ENCODE data around the gene MCF2L. TPM values are rescaled to one million over a fixed set of nuclear protein-coding genes. Genes with fewer than 3 reads are reported as not detected.

The MCF2L gene
- polyA plus RNA-seq, 2 of the 4 experiments (the other 2 are of a cell fraction): 0.36 to 0.92 TPM

DNA sequence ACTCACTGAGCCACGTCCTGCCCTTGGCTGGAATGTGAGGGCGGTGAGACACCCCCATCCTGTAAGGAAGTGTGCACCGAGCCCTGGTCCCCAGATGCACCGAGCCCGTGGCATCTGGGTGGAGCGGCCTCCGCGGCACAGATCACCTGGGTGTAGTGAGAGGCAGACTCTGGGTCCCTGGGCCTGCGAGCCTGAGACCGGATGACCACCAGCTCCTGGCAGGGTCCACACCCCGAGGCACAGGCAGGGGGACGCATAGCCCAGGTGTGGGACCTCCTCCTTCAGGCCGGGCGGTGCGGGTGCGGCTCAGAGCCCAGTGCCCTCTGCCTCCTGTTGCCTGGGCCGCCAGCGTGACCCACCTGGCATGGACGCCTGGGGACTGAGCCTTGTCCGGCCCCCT is 12.4 kb downstream of the MCF2L start:
- 48% methylated on average over 4 of the region's 20 CpGs for WGBS (ENCODE audit: missing lambda C conversion rate)
- H3K27ac ChIP-seq: no peak overlapping the region
- H3K4me1 ChIP-seq: no peaks in the 10 kb centered on the region
- DNase-seq (ENCODE audit: low read depth in 1 of 2, low spot score in 1 of 2) (no peak), FAIRE-seq (no peak), ATAC-seq (no peak)
- no peak overlapping the region for H3K4me3 ChIP-seq
- TF ChIP-seq, protein P1, sequence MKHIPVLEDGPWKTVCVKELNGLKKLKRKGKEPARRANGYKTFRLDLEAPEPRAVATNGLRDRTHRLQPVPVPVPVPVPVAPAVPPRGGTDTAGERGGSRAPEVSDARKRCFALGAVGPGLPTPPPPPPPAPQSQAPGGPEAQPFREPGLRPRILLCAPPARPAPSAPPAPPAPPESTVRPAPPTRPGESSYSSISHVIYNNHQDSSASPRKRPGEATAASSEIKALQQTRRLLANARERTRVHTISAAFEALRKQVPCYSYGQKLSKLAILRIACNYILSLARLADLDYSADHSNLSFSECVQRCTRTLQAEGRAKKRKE (CRISPR knock-in tag; IDR thresholded peaks at IDR 0.05; ENCODE audit: low read depth): no peak
- TF ChIP-seq CHD2 (IDR thresholded peaks at IDR 0.05; ENCODE audit: low read length, partially characterized antibody): no peak
- no peak for TF ChIP-seq GATA3 (IDR thresholded peaks at IDR 0.05; ENCODE audit: borderline replicate concordance)
- TF ChIP-seq CHD4 (IDR thresholded peaks at IDR 0.05; ENCODE audit: borderline replicate concordance): no peak
- no peak for TF ChIP-seq KDM1A (IDR thresholded peaks at IDR 0.05; ENCODE audit: low read depth)
- TF ChIP-seq NR3C1 (IDR thresholded peaks at IDR 0.05): no peak
- no peak for TF ChIP-seq POLR2AphosphoS2 (conservative IDR thresholded peaks at IDR 0.05; ENCODE audit: low read length)
- TF ChIP-seq EHF (CRISPR knock-in tag; IDR thresholded peaks at IDR 0.05): no peak
- TF ChIP-seq FOXS1 (CRISPR knock-in tag; IDR thresholded peaks at IDR 0.05): no peak
- ChIA-PET POLR2A (no interaction called here), CTCF (no interaction called here)
- no peak overlapping the region for H3K4me2 ChIP-seq
- H3K9me3 ChIP-seq: no peaks in the 10 kb centered on the region

DNA sequence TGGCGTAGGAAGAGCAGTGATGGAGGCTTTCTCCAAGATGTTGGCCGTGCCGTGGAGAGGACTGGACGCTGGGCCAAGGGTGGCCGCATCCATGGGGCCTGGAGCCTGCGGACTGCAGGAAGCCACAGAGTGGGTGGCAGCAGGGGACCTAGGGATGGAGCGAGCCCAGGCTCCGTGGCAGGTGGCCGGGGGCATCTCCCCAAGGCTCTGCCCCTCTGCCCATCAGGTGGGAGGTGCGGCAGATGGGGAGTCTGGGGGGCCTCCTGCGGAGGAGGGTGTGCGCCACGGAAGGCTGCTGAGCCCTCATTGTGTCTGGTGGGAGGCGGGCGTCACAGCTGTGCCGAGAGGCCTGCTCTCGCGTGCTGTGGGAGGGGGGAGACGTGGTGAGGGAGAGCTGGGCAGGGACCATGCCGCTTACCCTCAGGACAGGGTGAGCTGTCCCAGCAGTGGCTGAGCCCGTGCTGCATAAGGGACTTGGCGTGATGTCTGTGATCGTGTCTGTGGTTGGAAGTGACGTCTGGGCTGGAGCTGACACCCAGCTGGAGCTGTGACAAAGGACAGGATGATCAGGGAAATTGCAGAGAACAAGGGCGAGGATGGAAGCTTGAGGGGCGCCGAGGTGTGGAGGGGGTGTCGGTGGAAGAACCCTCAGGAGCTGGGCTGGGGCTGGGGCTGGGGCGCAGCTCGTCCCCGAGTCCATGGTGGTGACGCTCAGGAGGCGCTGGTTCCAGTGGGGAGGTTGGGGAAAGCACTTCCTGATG is 13.4 kb downstream of the MCF2L start:
- ATAC-seq: no peak
- ChIA-PET POLR2A (no interaction called here), CTCF (interaction anchor here (1.6 kb wide), 1 partner anchor 19 kb away, joined by 4 read pairs; no protein-coding TSS in a partner anchor)
- H3K27ac ChIP-seq: no peak overlapping the region
- 57% methylated on average over 19 of the region's 33 CpGs for WGBS (ENCODE audit: missing lambda C conversion rate)
- TF ChIP-seq ZFP36 (IDR thresholded peaks at IDR 0.05; ENCODE audit: borderline replicate concordance, partially characterized antibody): no peak
- no peak for TF ChIP-seq CBX2 (IDR thresholded peaks at IDR 0.05; ENCODE audit: borderline replicate concordance, low read depth)
- no peak for TF ChIP-seq HOXB5 (CRISPR knock-in tag; IDR thresholded peaks at IDR 0.05)
- TF ChIP-seq, protein P2, sequence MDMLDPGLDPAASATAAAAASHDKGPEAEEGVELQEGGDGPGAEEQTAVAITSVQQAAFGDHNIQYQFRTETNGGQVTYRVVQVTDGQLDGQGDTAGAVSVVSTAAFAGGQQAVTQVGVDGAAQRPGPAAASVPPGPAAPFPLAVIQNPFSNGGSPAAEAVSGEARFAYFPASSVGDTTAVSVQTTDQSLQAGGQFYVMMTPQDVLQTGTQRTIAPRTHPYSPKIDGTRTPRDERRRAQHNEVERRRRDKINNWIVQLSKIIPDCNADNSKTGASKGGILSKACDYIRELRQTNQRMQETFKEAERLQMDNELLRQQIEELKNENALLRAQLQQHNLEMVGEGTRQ (IDR thresholded peaks at IDR 0.05): no peak
- TF ChIP-seq, protein P3, sequence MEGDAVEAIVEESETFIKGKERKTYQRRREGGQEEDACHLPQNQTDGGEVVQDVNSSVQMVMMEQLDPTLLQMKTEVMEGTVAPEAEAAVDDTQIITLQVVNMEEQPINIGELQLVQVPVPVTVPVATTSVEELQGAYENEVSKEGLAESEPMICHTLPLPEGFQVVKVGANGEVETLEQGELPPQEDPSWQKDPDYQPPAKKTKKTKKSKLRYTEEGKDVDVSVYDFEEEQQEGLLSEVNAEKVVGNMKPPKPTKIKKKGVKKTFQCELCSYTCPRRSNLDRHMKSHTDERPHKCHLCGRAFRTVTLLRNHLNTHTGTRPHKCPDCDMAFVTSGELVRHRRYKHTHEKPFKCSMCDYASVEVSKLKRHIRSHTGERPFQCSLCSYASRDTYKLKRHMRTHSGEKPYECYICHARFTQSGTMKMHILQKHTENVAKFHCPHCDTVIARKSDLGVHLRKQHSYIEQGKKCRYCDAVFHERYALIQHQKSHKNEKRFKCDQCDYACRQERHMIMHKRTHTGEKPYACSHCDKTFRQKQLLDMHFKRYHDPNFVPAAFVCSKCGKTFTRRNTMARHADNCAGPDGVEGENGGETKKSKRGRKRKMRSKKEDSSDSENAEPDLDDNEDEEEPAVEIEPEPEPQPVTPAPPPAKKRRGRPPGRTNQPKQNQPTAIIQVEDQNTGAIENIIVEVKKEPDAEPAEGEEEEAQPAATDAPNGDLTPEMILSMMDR (IDR thresholded peaks at IDR 0.05): no peak
- TF ChIP-seq FOSL2 (IDR thresholded peaks at IDR 0.05): no peak
- TF ChIP-seq FOSL2 (CRISPR knock-in tag; IDR thresholded peaks at IDR 0.05): no peak
- no peak for FAIRE-seq
- H3K4me3 ChIP-seq: no peak overlapping the region
- no peaks in the 10 kb centered on the region for H3K4me1 ChIP-seq
- H3K4me2 ChIP-seq: no peak overlapping the region
- no peaks in the 10 kb centered on the region for H3K9me3 ChIP-seq
- DNase-seq (ENCODE audit: low read depth in 1 of 2, low spot score in 1 of 2): no peak

DNA sequence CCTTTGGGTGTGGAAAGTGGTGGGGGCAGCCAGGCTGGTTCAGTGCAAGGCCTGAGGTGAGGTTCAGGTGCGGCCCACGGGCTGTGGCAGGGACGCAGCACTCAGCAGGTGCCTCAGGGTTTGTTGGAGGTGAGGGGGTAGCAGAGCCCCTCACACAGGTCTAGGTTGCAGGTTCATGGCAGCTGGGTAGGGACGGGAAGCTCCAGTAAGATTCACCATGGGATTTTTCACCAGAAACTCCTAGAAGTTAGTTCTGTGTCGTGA is 14.0 kb downstream of the MCF2L start:
- ChIA-PET CTCF (interaction anchor here (1.6 kb wide), 1 partner anchor 18 kb away, joined by 4 read pairs; no protein-coding TSS in a partner anchor), POLR2A (no interaction called here)
- 48% methylated on average over 4 of the region's 5 CpGs for WGBS (ENCODE audit: missing lambda C conversion rate)
- Histone ChIP-seq H3K27ac (no peak overlapping the region), H3K4me3 (no peak overlapping the region), H3K4me2 (no peak overlapping the region), H3K4me1 (no peaks in the 10 kb centered on the region), H3K9me3 (no peaks in the 10 kb centered on the region)
- TF ChIP-seq MAFK (IDR thresholded peaks at IDR 0.05; ENCODE audit: partially characterized antibody) (no peak), SMC3 (IDR thresholded peaks at IDR 0.05) (no peak), FOXS1 (CRISPR knock-in tag; IDR thresholded peaks at IDR 0.05) (no peak), NFE2L2 (conservative IDR thresholded peaks at IDR 0.05; ENCODE audit: low read length) (no peak), ZSCAN20 (CRISPR knock-in tag; IDR thresholded peaks at IDR 0.05) (no peak), KDM5A (IDR thresholded peaks at IDR 0.05) (no peak), HOXA7 (CRISPR knock-in tag; IDR thresholded peaks at IDR 0.05) (no peak), RCOR1 (IDR thresholded peaks at IDR 0.05; ENCODE audit: low read depth, low read length) (no peak)
- no peak for DNase-seq (ENCODE audit: low read depth in 1 of 2, low spot score in 1 of 2)
- no peak for FAIRE-seq
- ATAC-seq: no peak

Measured in A549 (cell line).